Panc1 (cell line): ENCODE measurements around the gene PPP1R1B.

Experiments used
- CTCF ChIP-seq: fragments of 450-650 bp; IDR thresholded peaks from 2 replicates; pipeline ENCODE4 v1.5.1; 2017; ENCODE audit warnings: mild to moderate bottlenecking
- POLR2AphosphoS5 ChIP-seq: IDR thresholded peaks from 2 replicates; pipeline ENCODE4 v1.6.1; 2012; ENCODE audit warnings: mild to moderate bottlenecking, low read depth, low read length, moderate library complexity
- SIN3A ChIP-seq: IDR thresholded peaks from 2 replicates; pipeline ENCODE4 v1.6.1; 2012; ENCODE audit warnings: low read depth, mild to moderate bottlenecking, low read length, moderate library complexity, borderline replicate concordance; ENCODE audit not compliant: insufficient read depth
- TCF7L2 ChIP-seq: IDR thresholded peaks from 2 replicates; pipeline ENCODE4 v1.6.1; 2011; ENCODE audit warnings: mild to moderate bottlenecking, low read depth, low read length, inconsistent platforms
- TF ChIP-seq, protein P1 (sequence below), 2 experiments: IDR thresholded peaks; 2 replicates each; pipeline ENCODE4 v1.6.1; 2011 to 2012; ENCODE audit warnings: low read depth in 2 of 2, control low read depth in 1 of 2, low read length in 1 of 2, mild to moderate bottlenecking in 1 of 2, moderate library complexity in 1 of 2; ENCODE audit not compliant: insufficient read depth in 1 of 2

DNA sequence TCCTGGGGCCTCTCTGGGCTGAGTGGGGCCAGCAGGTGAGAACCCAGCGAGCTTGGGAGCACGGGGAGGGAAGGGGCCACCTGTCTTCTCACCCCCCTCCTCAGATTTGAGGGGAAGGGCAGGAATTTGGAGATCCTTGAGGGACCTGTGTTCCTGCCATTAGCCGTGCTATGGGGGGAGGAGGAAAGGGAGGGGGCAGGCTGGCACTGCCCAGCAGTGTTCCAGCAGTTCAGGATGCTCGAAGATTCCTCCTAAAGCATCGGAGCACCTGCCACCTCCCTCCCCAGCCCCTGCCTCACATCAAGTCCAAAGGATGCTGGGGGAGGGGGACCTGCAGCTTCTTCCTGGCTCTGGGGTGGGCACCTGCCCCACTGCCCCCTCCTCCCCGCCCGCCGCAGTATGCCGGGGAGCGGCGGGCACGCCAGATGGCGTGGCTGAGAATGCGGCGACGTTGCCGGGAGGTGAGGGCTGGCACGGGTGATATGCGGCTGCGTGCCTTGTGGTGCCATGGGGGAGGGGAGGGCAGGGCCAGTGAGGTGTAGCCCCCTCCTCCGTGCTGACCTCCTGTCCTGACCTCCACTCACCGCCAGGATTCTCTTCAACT lies 14.4 kb upstream of the PPP1R1B start:
- TF ChIP-seq SIN3A (no peak), CTCF (no peak), POLR2AphosphoS5 (no peak), TCF7L2 (no peak)
- TF ChIP-seq, protein P1, sequence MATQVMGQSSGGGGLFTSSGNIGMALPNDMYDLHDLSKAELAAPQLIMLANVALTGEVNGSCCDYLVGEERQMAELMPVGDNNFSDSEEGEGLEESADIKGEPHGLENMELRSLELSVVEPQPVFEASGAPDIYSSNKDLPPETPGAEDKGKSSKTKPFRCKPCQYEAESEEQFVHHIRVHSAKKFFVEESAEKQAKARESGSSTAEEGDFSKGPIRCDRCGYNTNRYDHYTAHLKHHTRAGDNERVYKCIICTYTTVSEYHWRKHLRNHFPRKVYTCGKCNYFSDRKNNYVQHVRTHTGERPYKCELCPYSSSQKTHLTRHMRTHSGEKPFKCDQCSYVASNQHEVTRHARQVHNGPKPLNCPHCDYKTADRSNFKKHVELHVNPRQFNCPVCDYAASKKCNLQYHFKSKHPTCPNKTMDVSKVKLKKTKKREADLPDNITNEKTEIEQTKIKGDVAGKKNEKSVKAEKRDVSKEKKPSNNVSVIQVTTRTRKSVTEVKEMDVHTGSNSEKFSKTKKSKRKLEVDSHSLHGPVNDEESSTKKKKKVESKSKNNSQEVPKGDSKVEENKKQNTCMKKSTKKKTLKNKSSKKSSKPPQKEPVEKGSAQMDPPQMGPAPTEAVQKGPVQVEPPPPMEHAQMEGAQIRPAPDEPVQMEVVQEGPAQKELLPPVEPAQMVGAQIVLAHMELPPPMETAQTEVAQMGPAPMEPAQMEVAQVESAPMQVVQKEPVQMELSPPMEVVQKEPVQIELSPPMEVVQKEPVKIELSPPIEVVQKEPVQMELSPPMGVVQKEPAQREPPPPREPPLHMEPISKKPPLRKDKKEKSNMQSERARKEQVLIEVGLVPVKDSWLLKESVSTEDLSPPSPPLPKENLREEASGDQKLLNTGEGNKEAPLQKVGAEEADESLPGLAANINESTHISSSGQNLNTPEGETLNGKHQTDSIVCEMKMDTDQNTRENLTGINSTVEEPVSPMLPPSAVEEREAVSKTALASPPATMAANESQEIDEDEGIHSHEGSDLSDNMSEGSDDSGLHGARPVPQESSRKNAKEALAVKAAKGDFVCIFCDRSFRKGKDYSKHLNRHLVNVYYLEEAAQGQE (IDR thresholded peaks at IDR 0.05; ENCODE audit: insufficient read depth in 1 of 2, low read depth in 2 of 2, low read length in 1 of 2) = no peak
